Esophagus (tissue), 2 donors: ENCODE data around the gene PRSS56. TPM values are rescaled to one million over a fixed set of nuclear protein-coding genes. Genes with fewer than 3 reads are reported as not detected.

Source experiments
- H3K27ac ChIP-seq, 2 donors: one replicate each; pipeline ENCODE4 v1.5.1; 2013; ENCODE audit warnings: low read depth in 2 of 2, mild to moderate bottlenecking in 2 of 2, inconsistent platforms in 1 of 2, low read length in 1 of 2, moderate library complexity in 1 of 2
- H3K27me3 ChIP-seq, 2 donors: one replicate each; pipeline ENCODE4 v1.6.1; 2013; ENCODE audit warnings: low read length in 2 of 2, control low read depth in 1 of 2, mild to moderate bottlenecking in 1 of 2; ENCODE audit not compliant: insufficient read depth in 2 of 2, control insufficient read depth in 1 of 2
- H3K36me3 ChIP-seq, 2 donors: one replicate each; pipeline ENCODE4 v1.6.1; 2013; ENCODE audit warnings: low read length in 1 of 2; ENCODE audit not compliant: control insufficient read depth in 2 of 2, insufficient read depth in 2 of 2
- H3K4me1 ChIP-seq, 2 donors: one replicate each; pipeline ENCODE4 v1.6.1; 2013; ENCODE audit warnings: low read length in 1 of 2; ENCODE audit not compliant: control insufficient read depth in 2 of 2, insufficient read depth in 2 of 2
- H3K4me3 ChIP-seq, 2 donors: one replicate each; pipeline ENCODE4 v1.5.1; 2013; ENCODE audit warnings: low read length in 2 of 2, mild to moderate bottlenecking in 2 of 2, low read depth in 1 of 2, moderate library complexity in 1 of 2
- H3K9me3 ChIP-seq, 2 donors: one replicate each; pipeline ENCODE4 v1.6.1; 2013; ENCODE audit warnings: mild to moderate bottlenecking in 2 of 2, low read depth in 1 of 2, low read length in 1 of 2, moderate library complexity in 1 of 2; ENCODE audit not compliant: control insufficient read depth in 2 of 2, insufficient read depth in 1 of 2
- WGBS, 2 donors: extraction: QIAGEN DNeasy Blood & Tissue Kit; methylation state at CpG; one replicate each; pipeline ENCODE4 v1.1.7; 2013; 5-methylcytosine and 5-hydroxymethylcytosine counted together
- polyA plus RNA-seq, 2 donors: library from polyadenylated mRNA; stranded (reverse); fragments of 200-250 nt; gene quantifications; one replicate each; pipeline ENCODE4 v1.2.3, GENCODE V29; 2013
- donor health status: healthy with polysubstance abuse.
- donor health status: Bipolar disorder and iron deficiency.

The PRSS56 gene
- polyA plus RNA-seq, 2 donors: not detected

GRCh38 chr2:232523402-232523681 lies 3.2 kb downstream of the PRSS56 start:
- Histone ChIP-seq H3K4me3 (peak overlapping the region in 1 of 2 donors; percentile 1), H3K27me3 (peaks cover 0 to 24% of the 10 kb centered on the region in 2 donors), H3K27ac (no peak overlapping the region), H3K36me3 (no peaks in the 10 kb centered on the region), H3K4me1 (peaks cover 3 to 11% of the 10 kb centered on the region in 2 donors), H3K9me3 (no peaks in the 10 kb centered on the region)
- WGBS, 2 donors: 11 to 12% methylated on average over 16 of the region's 16 CpGs

- peaks cover 0 to 24% of the 10 kb centered on the region in 2 donors for H3K27me3 ChIP-seq
- peak overlapping the region; percentile 1 to 13 for H3K4me3 ChIP-seq
- H3K27ac ChIP-seq: no peak overlapping the region
- H3K4me1 ChIP-seq: peaks cover 3 to 11% of the 10 kb centered on the region in 2 donors
- WGBS, 2 donors: 1% methylated on average over 70 to 75 of the region's 75 CpGs
- no peaks in the 10 kb centered on the region for H3K36me3 ChIP-seq
- no peaks in the 10 kb centered on the region for H3K9me3 ChIP-seq
These were observed 3.8 kb downstream of the PRSS56 start for GRCh38 chr2:232523682-232524597.

GRCh38 chr2:232524771-232525170 lies 4.6 kb downstream of the PRSS56 start:
- Histone ChIP-seq H3K27me3 (peaks cover 0 to 24% of the 10 kb centered on the region in 2 donors), H3K27ac (no peak overlapping the region), H3K36me3 (no peaks in the 10 kb centered on the region), H3K9me3 (no peaks in the 10 kb centered on the region), H3K4me3 (no peak overlapping the region), H3K4me1 (peaks cover 3 to 11% of the 10 kb centered on the region in 2 donors)
- WGBS, 2 donors: 72 to 73% methylated on average over 6 of the region's 6 CpGs

- Histone ChIP-seq H3K9me3 (no peaks in the 10 kb centered on the region), H3K27ac (no peak overlapping the region), H3K27me3 (peaks cover 0 to 24% of the 10 kb centered on the region in 2 donors), H3K4me1 (peaks cover 3 to 11% of the 10 kb centered on the region in 2 donors), H3K4me3 (no peak overlapping the region), H3K36me3 (no peaks in the 10 kb centered on the region)
- WGBS, 2 donors: 85 to 87% methylated on average over 14 of the region's 14 CpGs
These were observed 5.0 kb downstream of the PRSS56 start for GRCh38 chr2:232525199-232525598.

- peaks cover 3 to 11% of the 10 kb centered on the region in 2 donors for H3K4me1 ChIP-seq
- WGBS, 2 donors: 13 to 16% methylated on average over 11 to 18 of the region's 18 CpGs
- H3K4me3 ChIP-seq: no peak within 1 kb of the TSS
- H3K27me3 ChIP-seq: peaks cover 0 to 24% of the 10 kb centered on the region in 2 donors
- H3K27ac ChIP-seq: no peak within 1 kb of the TSS
- H3K36me3 ChIP-seq: no peaks in the 10 kb centered on the region
- H3K9me3 ChIP-seq: no peaks in the 10 kb centered on the region
These were observed 5.7 kb downstream of the PRSS56 start, which contains the start of gene CHRND for GRCh38 chr2:232525791-232526371. CHRND (plus strand) TSS chr2:232526160; CDS start chr2:232526216, 56 bp downstream.

GRCh38 chr2:232526372-232526941 lies 6.3 kb downstream of the PRSS56 start:
- no peak overlapping the region for H3K4me3 ChIP-seq
- peaks cover 3 to 11% of the 10 kb centered on the region in 2 donors for H3K4me1 ChIP-seq
- H3K36me3 ChIP-seq: no peaks in the 10 kb centered on the region
- H3K27ac ChIP-seq: no peak overlapping the region
- 66 to 74% methylated on average over 13 of the region's 13 CpGs for WGBS, 2 donors
- peaks cover 0 to 19% of the 10 kb centered on the region in 2 donors for H3K27me3 ChIP-seq
- H3K9me3 ChIP-seq: no peaks in the 10 kb centered on the region

- Histone ChIP-seq H3K9me3 (no peaks in the 10 kb centered on the region), H3K4me1 (peaks cover 3 to 11% of the 10 kb centered on the region in 2 donors), H3K4me3 (no peak overlapping the region), H3K36me3 (no peaks in the 10 kb centered on the region), H3K27me3 (peaks cover 0 to 11% of the 10 kb centered on the region in 2 donors), H3K27ac (no peak overlapping the region)
- 76 to 78% methylated on average over 6 of the region's 6 CpGs for WGBS, 2 donors
These were observed 7.8 kb downstream of the PRSS56 start for GRCh38 chr2:232527905-232528470.

- Histone ChIP-seq H3K9me3 (no peaks in the 10 kb centered on the region), H3K27me3 (peaks cover 0 to 8% of the 10 kb centered on the region in 2 donors), H3K36me3 (no peaks in the 10 kb centered on the region), H3K4me3 (no peak overlapping the region), H3K27ac (no peak overlapping the region), H3K4me1 (peaks cover 0 to 5% of the 10 kb centered on the region in 2 donors)
- WGBS, 2 donors: 74 to 79% methylated on average over 11 of the region's 11 CpGs
These were observed 8.7 kb downstream of the PRSS56 start for GRCh38 chr2:232528746-232529460.
